BLaER1 (cell line): Measurements from ENCODE around the gene SLC9A8.
"Not testable (repeated sequence)": the region's sequence is repeated elsewhere in the genome, so short reads cannot be mapped to it uniquely, and the experiment has no call there.

Experiments used
- H3K27ac ChIP-seq: shearing (Covaris generic); formaldehyde crosslinking; 2 replicates; pipeline ENCODE4 v1.8.1; 2022
- H3K27me3 ChIP-seq: shearing (Covaris generic); formaldehyde crosslinking; 2 replicates; pipeline ENCODE4 v1.8.1; 2022
- H3K36me3 ChIP-seq: shearing (Covaris generic); formaldehyde crosslinking; 2 replicates; pipeline ENCODE4 v1.8.1; 2022
- H3K4me1 ChIP-seq: shearing (Covaris generic); formaldehyde crosslinking; 2 replicates; pipeline ENCODE4 v1.8.1; 2022
- H3K4me2 ChIP-seq: shearing (Covaris generic); formaldehyde crosslinking; 2 replicates; pipeline ENCODE4 v1.8.1; 2022
- H3K4me3 ChIP-seq: shearing (Covaris generic); formaldehyde crosslinking; 2 replicates; pipeline ENCODE4 v1.8.1; 2022
- H3K9ac ChIP-seq: shearing (Covaris generic); formaldehyde crosslinking; 2 replicates; pipeline ENCODE4 v1.8.1; 2022
- H3K9me3 ChIP-seq: shearing (Covaris generic); formaldehyde crosslinking; 2 replicates; pipeline ENCODE4 v1.8.1; 2022
- H4K20me1 ChIP-seq: shearing (Covaris generic); formaldehyde crosslinking; 2 replicates; pipeline ENCODE4 v1.8.1; 2022
- Cebpa-rat ChIP-seq: shearing (Covaris generic); IDR thresholded peaks from 2 replicates; pipeline ENCODE4 v1.8.1; 2022

Gene SLC9A8

GRCh38 chr20:49775229-49775693 is 37.4 kb upstream of the SLC9A8 start:
- Histone ChIP-seq H3K4me2 (no peak overlapping the region), H3K36me3 (no peaks in the 10 kb centered on the region), H4K20me1 (no peaks in the 10 kb centered on the region), H3K9ac (no peak overlapping the region), H3K4me3 (no peak overlapping the region), H3K27ac (no peak overlapping the region), H3K27me3 (0 out of 2 replicates have a peak, but pooled peaks cover under 1% of the 10 kb centered on the region), H3K9me3 (no peaks in the 10 kb centered on the region), H3K4me1 (peaks cover 21% of the 10 kb centered on the region; the same call in 1 of the 2 replicates)
- TF ChIP-seq Cebpa-rat: no peak

GRCh38 chr20:49779972-49780371 is 32.7 kb upstream of the SLC9A8 start:
- H3K4me1 ChIP-seq: 0 out of 2 replicates have a peak, but pooled peaks cover 8% of the 10 kb centered on the region
- H3K4me3 ChIP-seq: no peak overlapping the region
- H3K9me3 ChIP-seq: no peaks in the 10 kb centered on the region
- no peak for TF ChIP-seq Cebpa-rat
- H3K36me3 ChIP-seq: no peaks in the 10 kb centered on the region
- no peak overlapping the region for H3K27ac ChIP-seq
- no peaks in the 10 kb centered on the region for H3K27me3 ChIP-seq
- H3K9ac ChIP-seq: no peak overlapping the region
- no peaks in the 10 kb centered on the region for H4K20me1 ChIP-seq
- H3K4me2 ChIP-seq: no peak overlapping the region

GRCh38 chr20:49781676-49782075 is 31.0 kb upstream of the SLC9A8 start:
- no peak overlapping the region for H3K4me3 ChIP-seq
- no peaks in the 10 kb centered on the region for H3K9me3 ChIP-seq
- no peak overlapping the region for H3K9ac ChIP-seq
- TF ChIP-seq Cebpa-rat: no peak
- no peaks in the 10 kb centered on the region for H3K27me3 ChIP-seq
- no peak overlapping the region for H3K27ac ChIP-seq
- no peaks in the 10 kb centered on the region for H4K20me1 ChIP-seq
- H3K4me2 ChIP-seq: no peak overlapping the region
- peaks cover 12% of the 10 kb centered on the region for H3K4me1 ChIP-seq
- H3K36me3 ChIP-seq: no peaks in the 10 kb centered on the region

- H4K20me1 ChIP-seq, H3K27ac ChIP-seq, H3K36me3 ChIP-seq: not testable (repeated sequence)
Observed at GRCh38 chr20:49782439-49782838, 30.2 kb upstream of the SLC9A8 start.

GRCh38 chr20:49783021-49783995 is 29.3 kb upstream of the SLC9A8 start:
- H3K9me3 ChIP-seq, H3K27ac ChIP-seq, H3K4me3 ChIP-seq, H3K4me2 ChIP-seq, H3K36me3 ChIP-seq, H3K9ac ChIP-seq, H4K20me1 ChIP-seq, H3K27me3 ChIP-seq: not testable (repeated sequence)
- H3K4me1 ChIP-seq: peaks cover 20% of the 10 kb centered on the region

More at GRCh38 chr20:49782439-49782838, 30.2 kb upstream of the SLC9A8 start:
- not testable (repeated sequence) for H3K4me2 ChIP-seq, H3K4me3 ChIP-seq, H3K9me3 ChIP-seq, H3K9ac ChIP-seq, H3K27me3 ChIP-seq
- H3K4me1 ChIP-seq: peaks cover 19% of the 10 kb centered on the region

- no peak overlapping the region for H3K27ac ChIP-seq
- H3K4me3 ChIP-seq: no peak overlapping the region
- no peaks in the 10 kb centered on the region for H3K27me3 ChIP-seq
- H3K36me3 ChIP-seq: no peaks in the 10 kb centered on the region
- no peak for TF ChIP-seq Cebpa-rat
- H4K20me1 ChIP-seq: no peaks in the 10 kb centered on the region
- peaks cover 27% of the 10 kb centered on the region for H3K4me1 ChIP-seq
- H3K9ac ChIP-seq: no peak overlapping the region
- no peak overlapping the region for H3K4me2 ChIP-seq
- H3K9me3 ChIP-seq: no peaks in the 10 kb centered on the region
Observed at GRCh38 chr20:49784291-49784690, 28.3 kb upstream of the SLC9A8 start.

GRCh38 chr20:49785149-49785851 is 27.3 kb upstream of the SLC9A8 start:
- Histone ChIP-seq H3K9me3 (no peaks in the 10 kb centered on the region), H3K4me2 (peak overlapping the region; percentile 84), H3K4me3 (no peak overlapping the region), H3K36me3 (no peaks in the 10 kb centered on the region), H3K4me1 (peaks cover 34% of the 10 kb centered on the region), H3K9ac (no peak overlapping the region), H3K27me3 (no peaks in the 10 kb centered on the region), H3K27ac (0 out of 2 replicates have a peak overlapping the region, but pooled peaks have one; percentile 22), H4K20me1 (no peaks in the 10 kb centered on the region)
- no peak for TF ChIP-seq Cebpa-rat

- no peaks in the 10 kb centered on the region for H3K27me3 ChIP-seq
- H3K4me3 ChIP-seq: no peak overlapping the region
- H3K9ac ChIP-seq: no peak overlapping the region; the same call in 1 of the 2 replicates
- peaks cover 37% of the 10 kb centered on the region for H3K4me1 ChIP-seq
- H3K36me3 ChIP-seq: no peaks in the 10 kb centered on the region
- no peaks in the 10 kb centered on the region for H3K9me3 ChIP-seq
- H3K27ac ChIP-seq: peak overlapping the region; percentile 22; the same call in 1 of the 2 replicates
- peak overlapping the region; percentile 84 for H3K4me2 ChIP-seq
- no peak for TF ChIP-seq Cebpa-rat
- no peaks in the 10 kb centered on the region for H4K20me1 ChIP-seq
Observed at GRCh38 chr20:49785852-49786175, 26.8 kb upstream of the SLC9A8 start.

GRCh38 chr20:49786196-49786595 is 26.4 kb upstream of the SLC9A8 start:
- Histone ChIP-seq H3K36me3 (no peaks in the 10 kb centered on the region), H4K20me1 (no peaks in the 10 kb centered on the region), H3K9me3 (no peaks in the 10 kb centered on the region), H3K4me3 (no peak overlapping the region), H3K4me1 (peaks cover 37% of the 10 kb centered on the region), H3K4me2 (peak overlapping the region; percentile 84), H3K27me3 (no peaks in the 10 kb centered on the region), H3K9ac (no peak overlapping the region; the same call in 1 of the 2 replicates), H3K27ac (peak overlapping the region; percentile 22; the same call in 1 of the 2 replicates)
- no peak for TF ChIP-seq Cebpa-rat
